A172 (cell line): ENCODE results near the gene DCC. TPM values are rescaled to one million over a fixed set of nuclear protein-coding genes. Genes with fewer than 3 reads are reported as not detected.

ENCODE experiments used
- DNase-seq: peaks from one replicate; pipeline ENCODE4 v3.0.0-alpha.2; 2015; ENCODE audit warnings: low spot score
- total RNA-seq: library from RNA; depleted of rRNA; stranded (reverse); fragments of >200 nt; shearing (Covaris generic); gene quantifications from 2 replicates; pipeline ENCODE4 v1.2.3, GENCODE V29; 2014

The DCC gene
- total RNA-seq, 1 experiment from 2014 or later, result 0.03 TPM

DNA sequence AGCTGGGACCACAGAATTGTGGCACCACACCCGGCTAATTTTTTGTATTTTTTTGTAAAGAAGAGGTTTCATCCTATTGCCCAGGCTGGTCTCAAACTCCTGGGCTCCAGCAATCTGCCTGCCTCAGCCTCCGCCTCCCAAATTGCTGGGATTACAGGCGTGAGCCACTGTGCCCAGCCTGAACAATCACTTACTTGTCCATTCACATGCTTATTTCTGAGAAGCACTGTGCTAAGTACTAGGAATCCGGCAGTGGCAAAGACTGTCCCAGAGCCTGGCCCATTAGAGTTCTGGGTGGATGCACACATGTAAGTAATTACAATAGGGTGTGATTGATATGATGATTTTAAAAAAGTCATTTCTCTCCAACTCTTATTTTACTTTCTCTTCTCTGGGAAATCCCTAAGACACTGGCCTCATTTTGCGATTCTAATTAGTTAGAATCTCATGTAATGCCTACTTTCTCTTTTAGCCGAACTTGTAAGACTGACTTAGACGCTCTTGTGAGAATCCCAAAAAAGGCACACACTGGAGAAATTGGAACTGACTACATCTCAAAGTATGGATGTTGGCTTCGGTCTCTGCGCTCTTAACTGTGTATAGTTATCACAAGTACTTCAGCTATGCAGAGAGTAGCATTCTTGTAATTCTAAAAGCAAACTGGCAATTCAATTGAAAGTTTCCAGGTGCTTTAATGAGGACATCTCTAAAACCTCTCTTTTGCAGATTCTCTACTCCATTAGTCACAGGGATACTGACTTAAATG is 567.7 kb downstream of the DCC start:
- no peak for DNase-seq

DNA sequence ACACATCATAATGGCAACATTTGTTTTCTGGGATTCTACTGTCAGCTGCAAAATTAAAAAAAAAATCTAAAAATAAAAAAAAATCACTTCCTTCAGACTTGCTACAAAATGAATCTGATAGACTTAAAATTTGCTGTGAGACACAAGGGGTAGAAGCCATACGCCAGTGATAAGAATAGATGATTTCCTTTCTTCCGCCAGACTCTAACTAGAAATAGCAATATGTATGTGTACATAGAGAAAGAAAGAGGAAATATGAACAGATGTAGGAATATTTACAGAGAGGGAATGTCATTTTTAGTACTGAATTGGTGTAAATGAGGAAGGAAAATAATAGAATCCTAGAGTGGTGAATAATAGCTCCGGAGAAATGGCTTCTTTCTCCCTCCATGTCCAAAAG is 574.2 kb downstream of the DCC start:
- no peak for DNase-seq

DNA sequence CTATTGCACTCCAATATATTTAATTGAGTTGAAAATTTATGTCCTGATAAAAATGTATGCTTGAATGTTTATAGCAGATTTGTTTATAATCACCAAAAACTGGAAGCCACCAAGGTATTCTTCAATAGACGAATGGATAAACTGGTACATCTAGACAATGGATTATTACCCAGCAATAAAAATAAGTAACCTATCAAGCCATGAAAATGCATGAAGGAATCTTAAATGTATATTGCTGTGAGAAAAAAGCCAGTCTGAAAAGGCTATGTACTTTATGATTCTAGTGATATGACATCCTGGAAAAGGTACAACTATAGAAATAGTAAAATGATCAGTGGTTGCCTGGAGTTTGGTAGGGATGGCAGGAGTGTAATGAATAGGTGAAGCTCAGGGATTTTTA is 580.7 kb downstream of the DCC start:
- DNase-seq, result no peak

DNA sequence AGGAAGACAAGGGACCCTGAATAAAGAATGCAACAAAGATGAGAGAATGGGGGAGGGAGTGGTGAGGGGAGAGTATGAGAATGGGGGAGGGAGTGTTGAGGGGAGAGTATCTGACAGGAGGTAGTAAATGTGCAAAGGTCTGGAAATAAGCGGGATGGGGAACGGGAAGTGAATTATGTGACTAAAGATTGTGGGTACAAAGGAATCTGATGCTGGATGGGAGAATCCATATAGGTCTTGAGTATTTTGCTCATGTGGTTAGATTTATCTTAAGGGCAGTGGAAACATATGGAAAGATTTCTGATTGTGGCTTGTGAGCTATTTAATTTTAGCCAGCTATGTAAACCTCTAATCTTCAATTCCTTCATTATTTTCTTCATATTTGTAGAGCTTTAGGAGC is 593.4 kb downstream of the DCC start:
- no peak for DNase-seq

DNA sequence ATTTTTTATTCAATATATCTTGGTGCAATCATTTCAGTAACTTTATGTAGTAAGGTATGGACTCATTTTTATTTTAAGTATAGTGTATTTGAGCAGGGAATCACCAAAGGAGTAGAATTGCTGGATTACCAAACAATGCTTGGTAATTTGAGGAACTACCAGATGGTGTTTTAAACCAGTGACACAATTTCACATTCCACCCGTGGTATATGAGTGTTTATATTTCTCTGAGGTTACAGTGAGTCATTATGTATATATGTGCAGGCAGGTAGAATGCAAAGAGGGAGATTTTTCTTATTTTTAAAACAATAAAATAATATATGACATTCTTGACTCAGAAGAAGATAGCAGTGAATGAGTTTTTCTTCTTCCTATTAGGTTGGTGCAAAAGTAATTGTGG is 596.9 kb downstream of the DCC start:
- DNase-seq, result peak; percentile 21

DNA sequence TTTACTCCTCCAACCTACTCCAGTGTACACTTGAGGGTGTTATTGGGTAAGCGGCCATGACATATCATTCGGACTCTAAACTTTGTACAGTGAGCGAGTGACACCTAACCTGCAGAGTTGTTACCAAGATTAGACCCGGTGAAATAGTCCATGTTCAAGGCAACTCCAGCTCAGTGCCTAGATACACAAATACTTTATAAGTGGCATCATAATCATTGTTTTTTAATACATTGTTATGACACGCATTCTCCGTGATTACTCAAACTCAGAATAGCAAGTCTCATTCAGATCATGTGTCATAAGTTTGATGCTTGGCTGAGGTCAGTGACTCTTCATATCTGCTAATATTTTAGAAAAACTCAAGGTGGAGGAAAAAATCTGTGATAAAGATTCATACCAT is 597.8 kb downstream of the DCC start:
- no peak for DNase-seq

DNA sequence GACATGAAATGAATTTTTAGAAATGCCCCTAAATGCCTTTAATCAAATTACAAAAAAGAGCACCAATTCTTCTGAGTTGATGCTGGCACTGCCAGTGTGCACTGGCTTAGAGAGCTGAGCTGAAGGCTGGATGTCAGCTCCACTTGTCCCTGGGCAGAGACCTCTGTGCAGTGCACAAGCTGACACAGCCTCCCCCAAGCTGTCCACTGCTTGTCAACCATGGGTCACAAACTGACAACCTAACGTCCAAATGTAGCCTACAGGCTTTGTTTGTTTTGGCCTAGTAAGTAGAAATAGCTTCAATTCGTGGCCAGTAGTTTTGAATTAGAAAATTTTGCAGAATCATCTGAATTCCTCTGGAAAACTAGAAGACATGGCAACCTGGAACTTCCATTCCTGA is 605.6 kb downstream of the DCC start:
- DNase-seq, result no peak

DNA sequence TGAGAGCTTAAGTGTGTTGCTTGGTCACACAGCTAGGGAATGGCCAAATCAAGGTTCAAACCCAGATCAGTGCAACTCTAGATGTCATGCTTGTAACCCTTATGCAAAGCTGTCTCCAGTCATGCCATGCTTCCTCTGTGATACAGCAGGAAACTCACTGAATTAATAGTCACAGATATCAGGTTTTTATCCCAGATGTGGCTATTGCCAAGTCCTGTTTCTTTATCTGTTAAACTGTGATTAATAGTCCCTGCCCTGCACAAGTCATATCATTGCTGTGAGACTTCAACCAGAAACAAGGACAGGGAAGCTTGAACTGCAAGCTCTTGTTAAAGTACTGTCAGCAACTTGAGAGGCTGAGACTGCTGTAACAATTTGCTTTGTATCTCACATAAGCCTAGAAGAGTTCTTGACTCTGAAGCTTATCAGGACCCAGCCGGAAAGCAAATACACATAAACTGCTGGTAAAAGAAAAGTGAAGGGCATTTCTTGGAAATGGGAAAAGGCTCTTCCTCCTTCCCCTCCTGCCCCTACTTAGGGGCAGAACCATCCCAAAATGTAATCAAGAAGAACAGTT is 609.0 kb downstream of the DCC start:
- DNase-seq, result no peak

DNA sequence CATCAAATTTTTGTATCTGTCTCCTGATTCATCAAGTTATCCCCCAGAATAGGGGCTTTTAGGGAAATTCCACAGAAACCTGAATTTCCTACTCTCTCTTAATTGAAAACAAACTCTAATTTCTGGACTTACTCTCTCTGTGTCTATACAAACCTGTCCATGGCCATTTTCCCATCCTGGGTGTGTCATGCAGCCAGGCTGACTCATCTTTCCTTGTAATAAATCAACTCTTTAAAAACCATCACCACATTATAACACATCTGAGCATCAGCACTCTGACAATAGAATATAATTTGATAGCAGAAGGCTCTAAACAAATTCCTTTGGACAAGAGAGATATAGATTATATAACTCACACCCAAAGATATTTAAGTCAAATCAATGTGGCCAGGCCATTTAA is 610.2 kb downstream of the DCC start:
- peak; percentile 29 for DNase-seq

DNA sequence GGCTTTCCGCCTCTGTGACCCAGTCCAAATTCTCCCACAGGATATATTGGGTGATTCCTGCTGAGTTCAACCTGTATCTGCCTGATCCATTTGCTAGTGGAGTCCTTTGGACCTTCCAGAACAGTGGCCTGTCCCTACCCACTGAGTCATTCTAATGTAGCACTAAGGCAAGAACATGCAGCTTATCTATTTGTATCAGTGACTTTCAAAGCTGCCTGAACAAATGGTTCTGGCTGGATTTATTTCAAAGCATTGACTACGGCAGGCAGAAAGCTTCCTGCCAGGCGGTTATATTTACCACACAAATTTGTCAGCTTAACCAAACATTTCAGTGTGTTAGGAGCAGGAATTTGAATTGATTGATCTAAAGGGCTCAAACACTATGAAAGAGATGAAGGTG is 613.4 kb downstream of the DCC start:
- no peak for DNase-seq

DNA sequence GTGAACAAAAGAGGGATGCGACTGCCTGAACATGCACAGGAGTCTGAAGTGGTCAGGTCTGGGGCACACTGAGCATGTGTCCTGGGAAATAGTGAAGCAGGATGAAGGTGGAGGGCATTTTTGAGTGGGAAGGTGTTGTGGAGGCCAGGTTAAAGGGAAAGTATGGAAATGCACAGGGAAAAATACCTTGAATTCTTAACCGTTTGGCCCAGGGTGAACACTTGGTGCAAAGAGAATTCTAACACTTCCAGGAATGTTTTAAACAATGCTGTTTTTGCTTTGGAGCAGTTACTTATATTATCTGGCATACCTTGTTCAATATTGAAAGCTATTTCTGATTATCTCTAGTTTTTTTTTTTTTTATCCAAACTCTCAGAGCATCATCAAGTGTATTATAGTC is 623.5 kb downstream of the DCC start:
- no peak for DNase-seq

DNA sequence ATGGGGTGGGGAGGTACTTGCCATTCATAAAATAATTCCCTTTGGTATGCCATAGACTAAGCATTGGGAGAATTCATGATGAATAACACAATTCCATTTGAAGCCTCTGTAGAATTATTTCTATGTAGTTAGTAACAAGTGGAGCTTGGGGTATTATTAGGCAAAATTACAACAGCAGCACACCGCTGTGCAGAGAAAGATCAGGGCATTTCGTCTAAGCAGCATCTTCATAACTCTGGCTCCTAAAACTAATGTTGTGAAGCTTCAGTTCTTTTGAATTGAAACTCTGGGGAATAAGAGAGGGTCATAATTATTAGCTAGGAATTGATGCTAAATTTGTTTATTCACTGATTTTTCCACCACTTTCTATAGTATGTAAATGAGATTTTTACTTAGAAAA is 630.7 kb downstream of the DCC start:
- no peak for DNase-seq

DNA sequence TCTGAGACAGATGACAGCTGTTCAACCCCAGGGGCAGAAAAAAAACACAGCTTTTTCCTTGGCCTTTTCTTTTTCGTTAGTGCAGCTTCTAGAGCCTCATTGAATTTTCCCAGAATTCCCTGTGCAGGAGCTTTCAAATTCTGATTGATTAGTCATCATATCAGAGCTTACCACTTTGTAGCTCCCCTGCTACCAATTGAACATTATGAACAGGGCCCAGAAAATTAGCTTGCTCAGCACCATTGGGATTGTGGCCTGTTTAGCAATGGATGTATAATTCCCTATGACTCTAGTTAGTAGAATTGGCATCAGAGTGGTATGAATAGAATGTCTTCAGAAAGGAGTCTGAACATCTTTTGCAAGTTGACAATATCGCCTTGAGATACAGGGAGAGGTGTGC is 631.1 kb downstream of the DCC start:
- no peak for DNase-seq

DNA sequence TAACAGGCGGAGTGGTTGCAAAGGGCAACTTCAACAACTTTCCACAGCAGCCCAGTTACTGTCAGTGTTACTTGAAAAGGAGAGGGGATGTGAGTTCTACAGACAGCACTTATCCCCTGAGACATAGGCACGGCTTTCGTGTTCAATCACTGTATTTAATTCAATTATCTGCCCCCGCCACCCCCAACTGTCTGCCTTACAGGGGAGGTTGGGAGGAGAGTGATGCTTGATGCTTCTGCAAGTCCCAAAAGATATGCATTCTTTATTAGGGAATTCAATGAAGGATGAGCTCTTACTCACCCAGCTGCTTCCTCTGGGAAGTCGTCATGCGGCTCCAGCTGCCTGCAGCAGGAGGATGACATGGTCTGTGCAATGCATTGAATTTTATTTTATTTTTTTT is 639.9 kb downstream of the DCC start:
- no peak for DNase-seq

DNA sequence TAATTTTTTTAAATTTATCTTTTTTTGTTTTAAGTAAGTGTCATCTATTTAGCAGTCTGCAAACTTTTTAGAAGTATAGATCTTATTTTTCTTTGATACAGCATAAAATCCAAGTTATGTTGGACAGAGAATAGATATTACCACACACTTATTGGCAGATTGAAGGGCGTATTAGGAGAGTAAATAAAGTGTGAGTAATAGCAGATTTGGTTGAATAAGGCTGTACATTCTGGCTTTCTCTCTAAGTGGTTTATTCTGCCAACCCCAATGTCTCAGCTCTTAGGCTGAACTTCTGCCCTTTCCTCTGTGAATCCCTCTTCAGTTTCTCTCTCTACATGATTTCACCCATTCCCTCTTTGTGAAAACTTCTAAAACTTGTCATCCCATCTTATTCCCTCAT is 651.2 kb downstream of the DCC start:
- no peak for DNase-seq

DNA sequence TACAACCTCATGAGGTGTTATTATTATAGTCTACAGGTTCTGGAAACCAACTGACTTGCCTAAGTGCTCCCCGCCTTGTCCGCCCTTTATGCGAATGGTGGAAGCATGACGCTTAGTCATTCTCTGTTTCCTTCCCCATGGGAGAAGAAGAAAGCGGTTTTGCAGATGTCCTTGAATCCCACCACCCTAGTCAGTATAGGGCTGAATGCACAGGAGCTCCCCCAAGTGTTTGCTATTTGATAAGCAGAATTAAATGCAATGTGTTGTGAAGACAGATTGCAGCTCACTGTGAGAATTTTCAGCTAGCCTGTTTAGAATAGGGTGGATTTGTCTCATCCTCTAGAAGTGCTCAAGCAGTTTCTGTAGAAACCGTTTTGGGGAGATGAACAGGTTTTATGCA is 652.0 kb downstream of the DCC start:
- DNase-seq, result no peak

DNA sequence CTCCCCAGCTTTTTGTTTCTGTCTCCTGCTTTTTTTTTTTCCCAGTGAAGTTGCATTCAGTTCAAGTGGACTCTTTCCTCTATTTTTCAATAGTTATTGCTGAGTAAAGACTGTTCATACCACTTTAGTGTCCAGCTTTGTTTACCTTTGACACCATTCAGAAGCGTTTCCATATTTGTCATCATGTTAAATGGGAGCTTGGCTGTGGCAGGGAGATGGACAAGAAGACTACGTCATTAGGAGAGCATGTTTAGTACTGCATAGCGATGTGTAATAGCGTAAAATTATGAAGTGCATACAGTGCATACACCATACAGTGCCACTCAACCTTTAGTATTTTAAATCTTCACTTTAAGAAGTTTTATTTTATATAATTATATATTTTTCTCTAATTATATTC is 655.9 kb downstream of the DCC start:
- no peak for DNase-seq

DNA sequence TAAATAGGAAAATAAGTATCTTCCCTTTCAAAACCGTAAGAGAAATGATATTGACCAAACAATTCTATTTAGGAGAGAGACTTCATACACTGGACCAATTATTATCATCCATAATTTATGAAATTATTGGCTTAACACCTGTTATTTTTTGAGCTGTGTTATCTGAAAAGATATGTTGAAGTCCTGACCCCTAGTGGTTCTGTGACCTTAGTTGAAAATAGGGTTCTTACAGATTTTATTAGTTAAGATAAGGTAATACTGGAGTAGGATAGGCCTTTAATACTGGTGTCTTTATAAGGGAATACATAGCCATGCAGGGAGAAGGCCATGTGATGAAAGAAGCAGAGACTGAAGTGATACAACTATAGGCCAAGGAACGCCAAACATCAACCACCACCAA is 659.6 kb downstream of the DCC start:
- no peak for DNase-seq

DNA sequence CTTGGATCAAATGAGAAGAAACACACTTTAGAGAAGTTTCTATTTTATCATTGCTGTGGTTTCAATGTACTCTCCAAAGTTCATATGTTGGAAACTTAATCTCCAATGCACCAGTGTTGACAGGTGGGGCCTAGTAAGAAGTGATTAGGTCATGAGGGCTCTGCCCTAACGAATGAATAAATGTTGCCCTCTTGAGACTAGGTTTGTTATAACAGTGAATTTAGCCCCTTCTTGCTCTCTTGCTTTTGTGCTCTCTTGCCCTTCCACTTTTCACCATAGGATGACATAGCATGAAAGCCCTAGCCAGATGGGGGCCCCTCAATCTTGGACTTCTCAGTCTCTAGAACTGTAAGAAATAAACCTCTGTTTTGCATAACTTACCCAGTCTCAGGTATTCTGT is 664.8 kb downstream of the DCC start:
- DNase-seq, result no peak

DNA sequence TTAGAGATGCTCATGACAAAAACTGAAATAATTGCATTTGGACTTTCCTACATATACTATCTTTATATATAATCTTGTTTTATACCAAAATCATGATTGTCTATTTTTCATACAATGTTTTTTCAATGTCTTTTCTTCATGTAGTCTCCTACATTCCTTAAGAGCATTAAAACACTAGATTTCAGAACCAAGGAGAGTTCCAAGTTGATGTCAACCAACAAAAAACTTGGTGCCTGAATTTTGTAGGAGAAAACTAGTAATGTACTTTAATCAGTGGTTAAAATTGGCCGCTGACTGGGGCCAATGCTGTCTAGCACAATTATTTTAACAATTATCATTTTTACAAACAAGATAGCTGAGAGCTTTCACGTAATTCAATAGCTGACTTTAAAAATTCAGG is 678.8 kb downstream of the DCC start:
- peak; percentile 3 for DNase-seq

DNA sequence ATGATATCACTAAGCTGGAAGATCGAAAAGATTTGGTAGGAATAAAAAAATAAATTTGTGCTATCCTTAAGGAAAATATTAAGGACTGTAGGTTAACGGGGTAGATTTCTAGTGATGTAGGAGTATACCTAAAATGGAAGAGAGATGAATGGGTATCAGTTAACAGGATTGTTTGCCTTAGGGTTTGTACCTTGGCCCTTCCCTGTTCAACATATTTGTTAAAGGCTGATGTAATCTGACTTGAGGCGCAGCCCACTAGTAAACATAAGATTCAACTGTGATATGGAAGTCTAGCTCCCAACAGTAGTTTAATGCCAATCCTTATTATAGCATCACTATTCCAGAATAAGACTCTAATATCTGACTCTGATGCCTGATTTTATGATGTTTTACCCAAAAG is 685.2 kb downstream of the DCC start:
- no peak for DNase-seq

DNA sequence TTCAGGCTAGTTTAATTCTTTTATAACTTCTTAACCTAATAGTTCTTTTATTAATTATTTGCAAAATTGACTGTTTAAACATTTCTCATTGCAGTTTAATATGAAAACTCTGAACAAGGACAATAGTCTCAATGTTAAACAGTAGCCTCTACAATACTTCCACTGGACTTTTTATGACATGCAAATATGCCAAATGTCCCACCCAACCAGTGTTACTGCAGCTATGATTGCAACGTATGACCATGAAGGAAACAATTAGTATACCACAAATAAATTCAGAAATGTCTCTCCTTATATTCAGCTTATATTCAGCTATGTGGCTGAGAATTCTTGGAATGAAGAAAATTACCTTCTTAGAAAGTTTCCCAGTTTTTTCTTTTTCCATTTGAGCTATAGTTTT is 688.6 kb downstream of the DCC start:
- no peak for DNase-seq

DNA sequence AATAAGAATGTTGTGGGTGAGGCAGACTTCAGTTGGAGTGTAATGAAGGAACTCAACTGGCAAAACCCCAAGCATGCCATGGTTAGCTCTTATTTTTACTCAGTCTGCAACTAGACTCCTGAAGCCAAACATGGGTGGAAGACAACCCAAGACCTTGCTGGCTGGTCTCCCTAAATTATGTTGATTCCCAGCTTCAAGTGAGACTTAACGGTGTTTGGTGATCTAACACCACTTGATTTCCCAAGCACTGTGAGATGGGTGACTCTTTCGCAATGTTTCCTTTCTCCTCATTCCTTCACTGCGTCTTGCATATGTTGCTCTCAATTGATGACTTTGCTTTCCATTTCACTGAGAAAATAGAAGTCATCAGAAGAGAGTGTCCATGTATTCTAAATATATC is 693.1 kb downstream of the DCC start:
- DNase-seq, result no peak

DNA sequence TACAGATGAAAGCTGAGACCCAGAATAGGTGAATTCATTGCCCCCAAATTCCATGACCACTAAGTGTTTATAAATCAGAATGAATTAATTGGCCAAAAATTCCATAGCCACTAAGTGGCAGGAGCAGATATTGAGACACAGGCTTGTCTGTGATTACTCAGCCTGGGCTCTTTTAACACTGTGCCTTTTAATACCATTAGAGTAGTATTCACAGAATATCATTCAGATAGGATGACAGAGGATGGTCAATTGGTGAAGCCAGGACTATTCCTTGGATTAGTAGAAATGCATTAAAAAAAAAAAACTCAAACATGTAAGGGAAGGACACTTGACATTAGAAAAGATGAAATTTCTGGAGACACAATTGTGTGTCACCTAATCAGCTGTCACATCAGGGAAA is 698.6 kb downstream of the DCC start:
- no peak for DNase-seq
